NB4 (cell line): ENCODE measurements around the gene KLF11.

Source experiments
- DNase-seq: peaks from one replicate; pipeline ENCODE4 v3.0.0; 2010; ENCODE audit warnings: low read depth
- H3K4me3 ChIP-seq: one replicate; pipeline ENCODE4 v1.5.1; 2011; ENCODE audit warnings: mild to moderate bottlenecking, low read depth, low read length, moderate library complexity
- MYC ChIP-seq: IDR thresholded peaks from 2 replicates; pipeline ENCODE4 v1.6.1; 2011; ENCODE audit warnings: low read depth, low read length
- POLR2A ChIP-seq: IDR thresholded peaks from 2 replicates; pipeline ENCODE4 v1.6.1; 2011; ENCODE audit warnings: mild to moderate bottlenecking; ENCODE audit not compliant: insufficient read length; ENCODE audit errors: extremely low read depth
- TF ChIP-seq, protein P1 (sequence below): IDR thresholded peaks from one replicate; pipeline ENCODE4 v1.5.1; 2012; ENCODE audit warnings: low read depth, low read length
- TF ChIP-seq, protein P2 (sequence below): IDR thresholded peaks from 2 replicates; pipeline ENCODE4 v1.6.1; 2011; ENCODE audit warnings: low read depth, low read length

KLF11 gene

DNA sequence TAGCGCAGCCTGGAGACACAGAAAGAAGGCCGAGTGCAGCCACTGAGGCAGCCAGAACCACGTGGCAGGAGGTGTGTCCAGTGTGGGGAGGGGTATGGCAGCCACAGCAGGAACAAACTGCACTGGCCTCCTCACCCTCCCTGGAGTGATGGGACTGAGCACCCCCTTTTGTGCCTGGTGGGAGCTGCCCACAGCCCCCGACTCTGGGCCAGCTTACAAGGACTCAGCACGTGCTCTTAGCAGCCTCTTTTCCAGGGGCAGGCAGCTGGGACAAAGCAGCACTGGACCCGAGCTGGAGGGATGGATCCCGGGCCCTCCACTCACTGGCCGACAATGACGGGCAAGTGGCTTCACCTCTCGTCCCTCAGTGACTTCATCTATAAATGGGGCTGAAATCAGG is 5.2 kb upstream of the KLF11 start:
- no peak for DNase-seq
- H3K4me3 ChIP-seq, result no peak overlapping the region
- TF ChIP-seq MYC (no peak), POLR2A (no peak)

DNA sequence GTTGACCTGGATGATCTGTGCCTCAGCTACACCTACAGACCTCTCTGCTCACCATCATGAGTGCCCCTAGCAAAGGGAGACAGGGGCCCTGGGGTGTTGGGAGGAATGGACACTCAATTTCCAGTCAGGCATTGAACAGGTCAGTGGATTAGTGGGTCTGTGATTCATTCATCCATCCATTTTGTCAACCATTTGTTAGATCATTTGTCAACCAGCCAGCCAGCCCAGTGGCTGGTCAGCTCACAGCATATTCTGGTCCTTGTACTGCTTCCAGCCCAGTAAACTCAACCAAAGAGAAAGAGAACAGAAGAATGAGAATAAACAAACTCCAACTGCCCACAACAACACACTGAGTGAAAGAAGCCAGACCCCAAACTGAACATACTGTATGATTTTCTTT is 4.6 kb upstream of the KLF11 start:
- TF ChIP-seq MYC (no peak), POLR2A (no peak)
- TF ChIP-seq, protein P1, sequence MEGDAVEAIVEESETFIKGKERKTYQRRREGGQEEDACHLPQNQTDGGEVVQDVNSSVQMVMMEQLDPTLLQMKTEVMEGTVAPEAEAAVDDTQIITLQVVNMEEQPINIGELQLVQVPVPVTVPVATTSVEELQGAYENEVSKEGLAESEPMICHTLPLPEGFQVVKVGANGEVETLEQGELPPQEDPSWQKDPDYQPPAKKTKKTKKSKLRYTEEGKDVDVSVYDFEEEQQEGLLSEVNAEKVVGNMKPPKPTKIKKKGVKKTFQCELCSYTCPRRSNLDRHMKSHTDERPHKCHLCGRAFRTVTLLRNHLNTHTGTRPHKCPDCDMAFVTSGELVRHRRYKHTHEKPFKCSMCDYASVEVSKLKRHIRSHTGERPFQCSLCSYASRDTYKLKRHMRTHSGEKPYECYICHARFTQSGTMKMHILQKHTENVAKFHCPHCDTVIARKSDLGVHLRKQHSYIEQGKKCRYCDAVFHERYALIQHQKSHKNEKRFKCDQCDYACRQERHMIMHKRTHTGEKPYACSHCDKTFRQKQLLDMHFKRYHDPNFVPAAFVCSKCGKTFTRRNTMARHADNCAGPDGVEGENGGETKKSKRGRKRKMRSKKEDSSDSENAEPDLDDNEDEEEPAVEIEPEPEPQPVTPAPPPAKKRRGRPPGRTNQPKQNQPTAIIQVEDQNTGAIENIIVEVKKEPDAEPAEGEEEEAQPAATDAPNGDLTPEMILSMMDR, result no peak
- TF ChIP-seq, protein P2, sequence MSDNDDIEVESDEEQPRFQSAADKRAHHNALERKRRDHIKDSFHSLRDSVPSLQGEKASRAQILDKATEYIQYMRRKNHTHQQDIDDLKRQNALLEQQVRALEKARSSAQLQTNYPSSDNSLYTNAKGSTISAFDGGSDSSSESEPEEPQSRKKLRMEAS, result no peak
- no peak overlapping the region for H3K4me3 ChIP-seq
- no peak for DNase-seq

DNA sequence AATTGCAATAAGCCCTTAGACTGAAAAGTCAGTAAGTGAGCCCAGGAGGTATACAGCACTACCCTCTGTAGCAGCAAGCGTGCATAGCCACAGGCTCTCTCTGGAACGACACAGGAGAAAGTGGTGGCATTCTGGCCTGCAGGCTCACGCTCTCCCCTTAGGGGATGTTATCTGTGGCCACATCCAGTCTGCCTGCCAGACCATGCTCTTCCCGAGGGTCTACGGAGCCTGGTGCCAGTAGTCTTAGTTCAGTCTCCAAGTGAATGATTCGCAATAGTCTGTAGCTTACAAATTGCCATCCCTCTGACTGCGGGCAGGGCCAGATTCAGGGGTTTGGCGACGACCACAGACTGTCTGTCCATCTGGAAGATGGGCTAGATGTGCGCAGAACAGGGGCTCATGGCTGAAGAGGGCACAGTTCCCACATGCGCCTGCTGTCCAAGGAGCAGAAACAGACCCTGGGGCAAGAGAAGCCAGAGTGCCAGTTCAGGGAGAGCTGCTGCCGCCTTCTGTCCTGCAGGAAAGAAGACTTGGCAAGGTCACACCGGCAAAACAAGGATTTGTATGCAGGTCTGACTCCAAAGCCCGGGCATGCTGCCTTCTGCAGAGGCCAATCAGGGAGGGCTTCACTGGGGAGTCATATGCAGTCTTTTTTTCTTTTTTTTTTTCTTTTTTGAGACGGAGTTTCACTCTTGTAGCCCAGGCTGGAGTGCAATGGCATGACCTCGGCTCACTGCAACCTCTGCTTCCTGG is 3.5 kb upstream of the KLF11 start:
- DNase-seq, result no peak
- TF ChIP-seq, protein P1, result no peak
- TF ChIP-seq, protein P2, result no peak
- TF ChIP-seq MYC, result no peak
- no peak for TF ChIP-seq POLR2A
- no peak overlapping the region for H3K4me3 ChIP-seq

DNA sequence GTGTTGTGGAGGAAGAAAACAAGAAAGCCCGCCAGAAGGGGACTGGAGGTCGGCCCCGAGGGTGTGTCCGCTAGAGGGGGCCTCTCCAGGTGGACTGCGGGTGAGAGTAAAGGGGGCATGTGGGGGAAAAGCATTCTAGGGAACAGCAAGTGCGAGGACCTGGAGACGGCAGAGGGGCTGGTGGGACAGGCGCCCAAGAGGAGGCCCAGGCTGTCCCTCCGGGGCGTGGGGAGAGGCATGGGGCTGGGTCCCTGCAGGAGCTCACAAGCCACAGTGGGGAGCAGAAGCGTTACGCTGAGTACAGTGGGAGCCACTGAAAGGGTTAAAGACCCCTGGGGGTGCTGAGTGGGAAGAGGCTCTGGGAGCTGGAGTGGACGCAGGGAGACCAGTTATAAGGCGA is 1.6 kb upstream of the KLF11 start:
- TF ChIP-seq POLR2A, result no peak
- no peak for TF ChIP-seq MYC
- TF ChIP-seq, protein P1, result no peak
- TF ChIP-seq, protein P2, result no peak
- no peak overlapping the region for H3K4me3 ChIP-seq
- no peak for DNase-seq

DNA sequence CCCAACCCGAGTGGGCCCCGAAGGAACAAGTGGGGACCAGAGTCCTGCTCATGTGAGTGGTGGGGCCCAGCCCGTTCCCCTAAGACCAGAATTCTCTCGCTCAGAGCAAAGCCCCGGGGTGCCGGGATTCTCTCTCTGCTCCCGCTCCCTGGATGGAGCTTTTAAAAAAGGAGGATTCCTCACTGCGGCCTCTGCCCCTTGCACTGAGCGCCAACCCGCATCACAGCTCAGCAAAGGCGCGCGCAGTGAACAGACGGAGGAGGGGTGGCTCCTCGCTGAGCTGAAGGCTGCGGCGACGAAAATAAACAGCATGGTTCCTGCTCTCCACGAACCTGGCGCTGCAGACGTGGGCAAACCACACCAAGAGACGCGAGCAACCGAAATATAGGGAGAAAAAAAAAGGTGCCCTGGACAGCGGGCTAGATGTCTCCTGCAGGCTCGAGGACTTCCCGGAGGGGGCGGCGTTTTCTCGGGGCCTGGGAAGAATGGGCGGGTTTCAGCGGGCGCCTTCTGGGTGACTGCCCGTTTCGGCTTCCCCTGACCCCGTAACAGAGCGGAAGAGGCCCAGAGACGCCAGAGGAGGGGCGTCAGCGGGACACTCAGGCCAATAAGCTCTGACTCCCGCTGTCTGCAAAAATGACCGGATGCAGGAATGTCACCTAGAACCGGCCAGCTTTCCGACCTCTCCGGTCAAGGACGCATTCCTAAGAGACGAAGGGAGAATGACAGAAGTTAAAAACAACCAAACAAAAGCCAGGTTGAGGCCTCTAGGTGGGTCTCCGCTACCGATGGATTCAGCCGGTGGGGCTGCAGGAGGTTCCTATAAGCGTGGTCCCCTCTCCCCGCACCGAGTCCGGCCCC is 819 bp upstream of the KLF11 start:
- DNase-seq, result no peak
- TF ChIP-seq POLR2A (no peak), MYC (no peak)
- TF ChIP-seq, protein P1, result no peak
- TF ChIP-seq, protein P2, result no peak
- no peak overlapping the region for H3K4me3 ChIP-seq
